Mucosa of descending colon (tissue), 3 donors: ENCODE data around the gene ZBTB22. TPM values are rescaled to one million over a fixed set of nuclear protein-coding genes. Genes with fewer than 3 reads are reported as not detected.

Source experiments
- ATAC-seq: fragments of 200-7000 bp; cut with Tn5 transposase; one replicate; pipeline ENCODE4 v1.9.1; 2020; ENCODE audit warnings: mild to moderate bottlenecking, moderate library complexity
- DNase-seq, 3 donors: peaks; one replicate each; pipeline ENCODE4 v3.0.0-alpha.2; 2020
- H3K36me3 ChIP-seq: fragments of 200-600 bp; one replicate; pipeline ENCODE4 v1.8.0; 2021; ENCODE audit warnings: low read depth, mild to moderate bottlenecking
- H3K4me1 ChIP-seq: fragments of 200-600 bp; one replicate; pipeline ENCODE4 v1.8.0; 2021; ENCODE audit warnings: low read depth, mild to moderate bottlenecking
- H3K4me3 ChIP-seq: fragments of 200-600 bp; one replicate; pipeline ENCODE4 v1.8.0; 2021; ENCODE audit warnings: mild to moderate bottlenecking
- H3K9me3 ChIP-seq: fragments of 200-600 bp; one replicate; pipeline ENCODE4 v1.8.0; 2021; ENCODE audit warnings: mild to moderate bottlenecking
- intact Hi-C, 2 donors: fragments of 100-400 bp; cut with DNase I in 1 of 2; cut with micrococcal nuclease in 1 of 2; formaldehyde crosslinking; loops; one replicate each; pipeline versions ENCODE4 v1.11.0 to v1.11.1; 2022; cut with DNase I, micrococcal nuclease
- total RNA-seq, 3 donors: library from RNA; stranded (reverse); fragmentation: NEBNext Ultra II Directional in 2 of 3; extraction: Animal tissue kit (Norgen Biotek cat#: 25700) in 2 of 3; gene quantifications; one replicate each; pipeline versions ENCODE4 v1.2.1 to v1.2.4, GENCODE V29; 2021 to 2023
- TF ChIP-seq, protein P1 (sequence below): fragments of 200-600 bp; IDR thresholded peaks from one replicate; pipeline ENCODE4 v1.8.0; 2022; ENCODE audit warnings: antibody characterized with exemption, mild to moderate bottlenecking
- donor health status: DM: no; HTN: no; CAD: no; lungs with moderate emphysema.
- donor health status: DM: no; HTN: no; CAD: no.
- donor health status: DM: no; HTN: yes; CAD: no.

ZBTB22 gene
- total RNA-seq, 3 donors from 2014 or later, result 18.5 to 23.7 (median 20.1) TPM

- Histone ChIP-seq H3K36me3 (no peaks in the 10 kb centered on the region), H3K4me3 (no peak overlapping the region), H3K9me3 (no peaks in the 10 kb centered on the region), H3K4me1 (no peaks in the 10 kb centered on the region)
- intact Hi-C loops, result no loop called here
- DNase-seq (no peak), ATAC-seq (no peak)
- TF ChIP-seq, protein P1, sequence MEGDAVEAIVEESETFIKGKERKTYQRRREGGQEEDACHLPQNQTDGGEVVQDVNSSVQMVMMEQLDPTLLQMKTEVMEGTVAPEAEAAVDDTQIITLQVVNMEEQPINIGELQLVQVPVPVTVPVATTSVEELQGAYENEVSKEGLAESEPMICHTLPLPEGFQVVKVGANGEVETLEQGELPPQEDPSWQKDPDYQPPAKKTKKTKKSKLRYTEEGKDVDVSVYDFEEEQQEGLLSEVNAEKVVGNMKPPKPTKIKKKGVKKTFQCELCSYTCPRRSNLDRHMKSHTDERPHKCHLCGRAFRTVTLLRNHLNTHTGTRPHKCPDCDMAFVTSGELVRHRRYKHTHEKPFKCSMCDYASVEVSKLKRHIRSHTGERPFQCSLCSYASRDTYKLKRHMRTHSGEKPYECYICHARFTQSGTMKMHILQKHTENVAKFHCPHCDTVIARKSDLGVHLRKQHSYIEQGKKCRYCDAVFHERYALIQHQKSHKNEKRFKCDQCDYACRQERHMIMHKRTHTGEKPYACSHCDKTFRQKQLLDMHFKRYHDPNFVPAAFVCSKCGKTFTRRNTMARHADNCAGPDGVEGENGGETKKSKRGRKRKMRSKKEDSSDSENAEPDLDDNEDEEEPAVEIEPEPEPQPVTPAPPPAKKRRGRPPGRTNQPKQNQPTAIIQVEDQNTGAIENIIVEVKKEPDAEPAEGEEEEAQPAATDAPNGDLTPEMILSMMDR, result no peak
These were observed 21.6 kb upstream of the ZBTB22 start for GRCh38 chr6:33339193-33339592.

GRCh38 chr6:33336495-33336894 lies 19.0 kb upstream of the ZBTB22 start:
- Histone ChIP-seq H3K4me1 (no peaks in the 10 kb centered on the region), H3K36me3 (no peaks in the 10 kb centered on the region), H3K9me3 (no peaks in the 10 kb centered on the region), H3K4me3 (no peak overlapping the region)
- TF ChIP-seq, protein P1, result no peak
- intact Hi-C loops, result no loop called here
- DNase-seq (no peak), ATAC-seq (no peak)

DNA sequence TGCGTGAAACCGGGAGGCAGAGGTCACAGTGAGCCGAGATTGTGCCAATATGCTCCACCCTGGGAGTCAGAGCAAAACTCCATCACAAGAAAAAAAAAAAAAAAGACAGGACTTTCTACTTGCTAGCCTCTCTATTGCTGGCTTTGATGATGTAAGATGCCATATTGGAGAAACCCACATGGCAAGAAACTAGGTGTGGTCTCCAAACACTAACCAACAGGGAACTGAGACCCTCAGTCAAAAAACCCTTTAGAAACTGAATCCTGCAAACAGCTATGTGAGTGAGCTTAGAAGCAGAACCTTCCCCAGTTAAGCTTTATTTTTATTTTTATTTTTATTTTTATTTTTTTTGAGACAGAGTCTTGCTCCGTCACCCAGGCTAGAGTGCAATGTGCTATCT lies 18.4 kb upstream of the ZBTB22 start:
- intact Hi-C loops, result no loop called here
- TF ChIP-seq, protein P1, result no peak

GRCh38 chr6:33333666-33334065 lies 16.1 kb upstream of the ZBTB22 start:
- TF ChIP-seq, protein P1, result no peak
- ATAC-seq (no peak), DNase-seq (no peak)
- no peaks in the 10 kb centered on the region for H3K4me1 ChIP-seq
- intact Hi-C loops, result no loop called here
- no peaks in the 10 kb centered on the region for H3K9me3 ChIP-seq
- no peak overlapping the region for H3K4me3 ChIP-seq
- no peaks in the 10 kb centered on the region for H3K36me3 ChIP-seq

More for the DNA sequence above, 18.4 kb upstream of the ZBTB22 start:
- no peaks in the 10 kb centered on the region for H3K9me3 ChIP-seq
- no peak overlapping the region for H3K4me3 ChIP-seq
- no peaks in the 10 kb centered on the region for H3K36me3 ChIP-seq
- ATAC-seq (no peak), DNase-seq (no peak)
- no peaks in the 10 kb centered on the region for H3K4me1 ChIP-seq

GRCh38 chr6:33330736-33331135 lies 13.2 kb upstream of the ZBTB22 start:
- TF ChIP-seq, protein P1, result no peak
- Histone ChIP-seq H3K36me3 (no peaks in the 10 kb centered on the region), H3K9me3 (no peaks in the 10 kb centered on the region), H3K4me1 (no peaks in the 10 kb centered on the region), H3K4me3 (no peak overlapping the region)
- intact Hi-C loops, result no loop called here
- ATAC-seq (no peak), DNase-seq (no peak)

DNA sequence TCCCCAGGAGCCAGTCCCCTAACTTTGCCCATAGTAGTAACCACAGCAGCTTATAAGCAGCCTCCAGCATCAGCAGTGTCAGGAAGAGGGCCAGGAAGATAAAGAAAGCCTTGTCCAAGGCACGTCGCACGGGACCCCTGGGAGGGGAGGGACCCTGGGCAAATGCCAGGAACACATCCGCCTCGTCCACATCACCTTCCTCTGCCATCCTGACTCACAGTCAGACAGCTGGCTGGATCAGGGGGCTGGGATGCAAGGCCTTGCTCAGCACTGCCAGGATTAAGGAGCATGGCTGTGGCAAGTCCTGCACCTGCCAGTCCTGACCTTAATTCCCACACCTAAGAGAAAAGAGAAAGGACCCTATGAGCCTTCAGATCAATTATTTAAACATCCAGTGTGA lies 11.5 kb upstream of the ZBTB22 start:
- intact Hi-C loops, result no loop called here
- peaks cover 1% of the 10 kb centered on the region for H3K4me1 ChIP-seq
- DNase-seq (no peak), ATAC-seq (no peak)
- no peak overlapping the region for H3K4me3 ChIP-seq
- TF ChIP-seq, protein P1, result no peak
- H3K36me3 ChIP-seq, result no peaks in the 10 kb centered on the region
- no peaks in the 10 kb centered on the region for H3K9me3 ChIP-seq
